B cell (primary cell): ENCODE measurements around the gene ARL5B. TPM values are rescaled to one million over a fixed set of nuclear protein-coding genes. Genes with fewer than 3 reads are reported as not detected.

Experiments
- ATAC-seq: fragments of 200-7000 bp; cut with Tn5 transposase; one replicate; pipeline ENCODE4 v1.10.0; 2021; ENCODE audit warnings: low read depth, mild to moderate bottlenecking, moderate number of reproducible peaks, moderate library complexity
- CTCF ChIA-PET: fragments of 350-600 bp; sonication (Branson Sonifier 250); formaldehyde crosslinking; loops from one replicate; lab custom pipeline; 2021; ENCODE audit warnings: antibody characterized with exemption, inconsistent platforms; lab: Charles Lee
- POLR2A ChIA-PET: fragments of 350-600 bp; sonication (Branson Sonifier 250); formaldehyde crosslinking; loops from one replicate; lab custom pipeline; 2021; ENCODE audit warnings: antibody characterized with exemption; lab: Charles Lee
- DNase-seq: peaks from one replicate; pipeline ENCODE4 v3.0.0; 2013
- H2AFZ ChIP-seq: 2 replicates; pipeline ENCODE4 v1.6.1; 2012; ENCODE audit warnings: mild to moderate bottlenecking, low read depth, low read length; ENCODE audit not compliant: insufficient read depth, poor library complexity, severe bottlenecking
- H3K27ac ChIP-seq, 2 donors: 1 replicate in 1 of 2; 2 replicates in 1 of 2; pipeline ENCODE4 v1.5.1; 2012 to 2013; ENCODE audit warnings: low read length in 2 of 2, mild to moderate bottlenecking in 2 of 2, moderate library complexity in 1 of 2
- H3K27me3 ChIP-seq, 4 experiments: fragments of 200-600 bp in 1 of 4; sonication (generic) in 1 of 4; replicated peaks in 1 of 4; 1 replicate in 2 of 4; 2 replicates in 2 of 4; pipeline versions ENCODE4 v1.6.1 to v1.7.0; 2013 to 2016; ENCODE audit warnings: low read length in 3 of 4, mild to moderate bottlenecking in 2 of 4, mixed read lengths in 1 of 4, moderate library complexity in 1 of 4; ENCODE audit not compliant: insufficient read depth in 4 of 4, control insufficient read depth in 3 of 4; ENCODE audit errors: control extremely low read depth in 1 of 4
- H3K36me3 ChIP-seq, 2 experiments: replicated peaks in 1 of 2; 1 replicate in 1 of 2; 2 replicates in 1 of 2; pipeline versions ENCODE4 v1.6.1 to v1.7.1; 2013; ENCODE audit warnings: low read length in 1 of 2; ENCODE audit not compliant: insufficient read depth in 2 of 2, control insufficient read depth in 1 of 2; ENCODE audit errors: control extremely low read depth in 1 of 2, extremely low read depth in 1 of 2
- H3K4me1 ChIP-seq, 2 donors: fragments of 200-600 bp in 1 of 2; sonication (generic) in 1 of 2; 1 replicate in 1 of 2; 2 replicates in 1 of 2; pipeline versions ENCODE4 v1.5.1 to v1.6.1; 2013 to 2017; ENCODE audit warnings: low read length in 2 of 2; ENCODE audit not compliant: control insufficient read depth in 2 of 2, insufficient read depth in 2 of 2
- H3K4me2 ChIP-seq: replicated peaks from 2 replicates; pipeline ENCODE3; 2012; ENCODE audit warnings: mild to moderate bottlenecking, low read depth, low read length; ENCODE audit not compliant: poor library complexity, severe bottlenecking
- H3K4me3 ChIP-seq, 5 experiments: fragments of 200-600 bp in 1 of 5; sonication (generic) in 1 of 5; 1 replicate in 3 of 5; 2 replicates in 2 of 5; pipeline versions ENCODE4 v1.5.1 to v1.7.0; 2011 to 2016; ENCODE audit warnings: low read length in 4 of 5, mild to moderate bottlenecking in 4 of 5, low read depth in 2 of 5, control low read depth in 1 of 5, moderate library complexity in 1 of 5; ENCODE audit not compliant: insufficient read depth in 1 of 5; ENCODE audit errors: control extremely low read depth in 1 of 5, extremely low read depth in 1 of 5
- H3K79me2 ChIP-seq: fragments of 200-600 bp; sonication (generic); one replicate; pipeline ENCODE4 v1.6.0; 2016; ENCODE audit warnings: low read length; ENCODE audit not compliant: control insufficient read depth, insufficient read depth
- H3K9ac ChIP-seq: fragments of 200-600 bp; sonication (generic); 2 replicates; pipeline ENCODE4 v1.6.1; 2017; ENCODE audit warnings: mild to moderate bottlenecking, low read length, moderate library complexity
- H3K9me3 ChIP-seq, 3 donors: one replicate each; pipeline versions ENCODE4 v1.6.1 to v1.7.1; 2013; ENCODE audit warnings: low read length in 2 of 3; ENCODE audit not compliant: control insufficient read depth in 2 of 3, insufficient read depth in 1 of 3; ENCODE audit errors: control extremely low read depth in 1 of 3
- H4K20me1 ChIP-seq: 2 replicates; pipeline ENCODE4 v1.6.0; 2012; ENCODE audit warnings: mild to moderate bottlenecking, low read length; ENCODE audit not compliant: insufficient read depth, control insufficient read depth, poor library complexity, severe bottlenecking
- H3K27ac Mint-ChIP-seq: one replicate; pipeline ENCODE4 v1.8.0; 2021; ENCODE audit warnings: mixed read lengths
- H3K27me3 Mint-ChIP-seq: one replicate; pipeline ENCODE4 v1.8.0; 2021; ENCODE audit warnings: mixed read lengths
- H3K4me1 Mint-ChIP-seq: one replicate; pipeline ENCODE4 v1.8.0; 2021; ENCODE audit warnings: mixed read lengths
- H3K4me3 Mint-ChIP-seq: one replicate; pipeline ENCODE4 v1.8.0; 2021; ENCODE audit warnings: mixed read lengths
- H3K9me3 Mint-ChIP-seq: one replicate; pipeline ENCODE4 v1.8.0; 2022; ENCODE audit warnings: mixed read lengths; ENCODE audit not compliant: insufficient read depth
- CTCF ChIP-seq: fragments of 200-600 bp; IDR thresholded peaks from one replicate; pipeline ENCODE4 v1.8.0; 2022; ENCODE audit warnings: antibody characterized with exemption, mild to moderate bottlenecking
- EZH2 ChIP-seq: IDR thresholded peaks from 2 replicates; pipeline ENCODE4 v1.6.1; 2012; ENCODE audit warnings: borderline replicate concordance, low read depth, mild to moderate bottlenecking, moderate library complexity, low read length; ENCODE audit not compliant: insufficient read depth, poor library complexity, severe bottlenecking
- WGBS: methylation state at CpG from one replicate; pipeline ENCODE4 v1.1.5; 2013; ENCODE audit warnings: missing lambda C conversion rate; ENCODE audit not compliant: insufficient coverage; 5-methylcytosine and 5-hydroxymethylcytosine counted together
- intact Hi-C: fragments of 100-400 bp; cut with micrococcal nuclease; formaldehyde crosslinking; loops from one replicate; pipeline ENCODE4 v1.10.0; 2022
- polyA plus RNA-seq: library from polyadenylated mRNA; depleted of rRNA; stranded (reverse); fragments of >200 nt; gene quantifications from 2 replicates; pipeline ENCODE4 v1.2.3, GENCODE V29; 2012
- total RNA-seq, 2 donors: library from RNA; stranded (reverse); fragments of 120-200 nt in 1 of 2; gene quantifications; 1 replicate in 1 of 2; 2 replicates in 1 of 2; pipeline versions ENCODE4 v1.2.3 to v1.2.4, GENCODE V29; 2013 to 2022

Gene ARL5B
- total and polyA plus RNA-seq, 2 donors (not counting 1 experiment from before 2014, with no cell fraction given), result 5.2 to 13.4 TPM

DNA sequence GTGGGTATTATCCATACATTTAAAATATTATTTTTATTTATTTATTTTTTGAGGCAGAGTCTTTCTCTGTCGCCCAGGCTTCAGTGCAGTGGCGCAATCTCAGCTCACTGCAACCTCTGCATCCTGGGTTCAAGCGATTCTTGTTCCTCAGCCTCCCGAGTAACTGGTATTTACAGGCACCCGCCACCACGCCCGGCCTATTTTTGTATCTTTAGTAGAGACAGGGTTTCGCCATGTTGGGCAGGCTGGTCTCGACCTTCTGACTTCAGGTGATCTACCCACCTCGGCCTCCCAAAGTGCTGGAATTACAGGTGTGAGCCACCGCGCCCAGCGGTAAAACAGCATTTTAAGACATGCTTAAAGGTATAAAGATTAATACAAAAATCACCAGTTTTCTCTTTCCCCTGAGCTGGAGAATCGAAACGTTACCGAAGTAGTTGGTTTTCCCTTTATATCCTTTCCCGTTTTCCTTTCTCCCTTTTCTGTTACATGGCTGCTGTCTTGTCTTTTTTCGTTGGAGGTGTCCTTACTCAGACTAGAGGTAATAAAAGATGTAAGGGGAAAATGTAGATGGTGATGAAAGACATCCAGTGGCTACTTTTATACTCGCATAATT, 1.7 kb downstream of the ARL5B start:
- DNase-seq, result no peak
- Histone ChIP-seq H3K4me2 (peak overlapping the region; percentile 88), H3K4me1 (peaks cover 25 to 27% of the 10 kb centered on the region in 2 donors), H3K4me3 (peak overlapping the region in 1 of 5 experiments; percentile 93), H3K79me2 (peaks cover 74% of the 10 kb centered on the region), H3K27ac (no peak overlapping the region), H2AFZ (no peak overlapping the region), H4K20me1 (peaks cover 22% of the 10 kb centered on the region), H3K27me3 (no peaks in the 10 kb centered on the region), H3K9me3 (no peaks in the 10 kb centered on the region), H3K36me3 (peaks cover 0 to 1% of the 10 kb centered on the region in 2 experiments), H3K9ac (no peak overlapping the region)
- no peak for ATAC-seq
- WGBS, result 90% methylated on average over 4 of the region's 19 CpGs
- intact Hi-C loops, result no loop called here
- ChIA-PET CTCF (no interaction called here), POLR2A (no interaction called here)
- H3K4me3 Mint-ChIP-seq, result peak overlapping the region; percentile 56
- TF ChIP-seq CTCF (no peak), EZH2 (no peak)
- no peak overlapping the region for H3K27ac Mint-ChIP-seq
- H3K4me1 Mint-ChIP-seq, result peaks cover 51% of the 10 kb centered on the region
- H3K9me3 Mint-ChIP-seq, result no peaks in the 10 kb centered on the region
- H3K27me3 Mint-ChIP-seq, result no peaks in the 10 kb centered on the region

- Histone ChIP-seq H3K9ac (no peak overlapping the region), H2AFZ (no peak overlapping the region), H3K27ac (no peak overlapping the region), H3K79me2 (peaks cover 80% of the 10 kb centered on the region), H3K4me3 (no peak overlapping the region), H3K27me3 (no peaks in the 10 kb centered on the region), H4K20me1 (peaks cover 35% of the 10 kb centered on the region), H3K9me3 (no peaks in the 10 kb centered on the region), H3K4me1 (peaks cover 15 to 19% of the 10 kb centered on the region in 2 donors), H3K36me3 (peaks cover 3 to 14% of the 10 kb centered on the region in 2 experiments), H3K4me2 (no peak overlapping the region)
- Mint-ChIP-seq H3K27me3 (no peaks in the 10 kb centered on the region), H3K4me1 (peaks cover 40% of the 10 kb centered on the region), H3K9me3 (no peaks in the 10 kb centered on the region), H3K4me3 (no peak overlapping the region), H3K27ac (no peak overlapping the region)
- POLR2A ChIA-PET, result no interaction called here
- TF ChIP-seq EZH2 (no peak), CTCF (no peak)
- no peak for ATAC-seq
- CTCF ChIA-PET, result interaction anchor here (0.6 kb wide), 1 partner anchor 995 kb away, joined by 7 read pairs; no protein-coding TSS in a partner anchor
- no CpG with 5 or more reads among the region's 2 CpGs for WGBS
- intact Hi-C loops, result no loop called here
- no peak for DNase-seq
Observed at GRCh38 chr10:18664841-18665478, 5.7 kb downstream of the ARL5B start.
